GM19238 (cell line): ENCODE data around the gene PIP4P1.

Experiments
- DNase-seq: peaks from one replicate; pipeline ENCODE4 v3.0.0; 2011; ENCODE audit warnings: low spot score; ENCODE audit not compliant: insufficient read length

Gene PIP4P1

GRCh38 chr14:20438664-20439063 lies 22.6 kb downstream of the PIP4P1 start:
- no peak for DNase-seq

GRCh38 chr14:20436363-20436755 lies 24.9 kb downstream of the PIP4P1 start:
- DNase-seq, result no peak

- DNase-seq, result no peak
Measured at GRCh38 chr14:20435582-20436362, 25.5 kb downstream of the PIP4P1 start, which contains the start of gene KLHL33. Gene KLHL33 (minus strand): TSS chr14:20436166. CDS start chr14:20435811, 355 bp downstream.

GRCh38 chr14:20434701-20435581 lies 26.3 kb downstream of the PIP4P1 start:
- no peak for DNase-seq

GRCh38 chr14:20429801-20430669 lies 31.2 kb downstream of the PIP4P1 start:
- DNase-seq, result no peak

- DNase-seq, result no peak
Measured at GRCh38 chr14:20428802-20429201, 32.4 kb downstream of the PIP4P1 start.

- DNase-seq, result peak; percentile 49
Measured at GRCh38 chr14:20428010-20428365, 33.2 kb downstream of the PIP4P1 start.

GRCh38 chr14:20427231-20428009 lies 33.8 kb downstream of the PIP4P1 start:
- peak; percentile 73 for DNase-seq

- DNase-seq, result no peak
Measured at GRCh38 chr14:20424851-20425250, 36.4 kb downstream of the PIP4P1 start.

GRCh38 chr14:20422886-20423285 lies 38.3 kb downstream of the PIP4P1 start:
- no peak for DNase-seq

- DNase-seq, result no peak
Measured at GRCh38 chr14:20421267-20421666, 40.0 kb downstream of the PIP4P1 start.

GRCh38 chr14:20419419-20419818 lies 41.8 kb downstream of the PIP4P1 start:
- no peak for DNase-seq

GRCh38 chr14:20418501-20418909 lies 42.7 kb downstream of the PIP4P1 start:
- DNase-seq, result no peak

- no peak for DNase-seq
Measured at GRCh38 chr14:20417250-20418186, 43.7 kb downstream of the PIP4P1 start.

GRCh38 chr14:20416223-20416622 lies 45.0 kb downstream of the PIP4P1 start:
- no peak for DNase-seq

- no peak for DNase-seq
Measured at GRCh38 chr14:20415782-20416206, 45.4 kb downstream of the PIP4P1 start.

- DNase-seq, result no peak
Measured at GRCh38 chr14:20413744-20414082, 47.5 kb downstream of the PIP4P1 start.

- peak; percentile 71 for DNase-seq
Measured at GRCh38 chr14:20412876-20413743, 48.1 kb downstream of the PIP4P1 start, which contains the start of gene TEP1. Gene TEP1 (minus strand): TSS chr14:20413501. CDS start chr14:20408439, 5,062 bp downstream.

- no peak for DNase-seq
Measured at GRCh38 chr14:20412411-20412810, 48.8 kb downstream of the PIP4P1 start.
